HG03432 (cell line): ENCODE measurements around the gene SRP68.
"Not testable (repeated sequence)": the region's sequence is repeated elsewhere in the genome, so short reads cannot be mapped to it uniquely, and the experiment has no call there.

Experiments
- ATAC-seq: cut with Tn5 transposase; IDR thresholded peaks from one replicate; pipeline ENCODE4 v1.9.1; 2021; ENCODE audit warnings: mild to moderate bottlenecking, moderate library complexity; ENCODE audit not compliant: unreplicated experiment

The SRP68 gene

GRCh38 chr17:76090517-76091129 is 18.3 kb upstream of the SRP68 start:
- no peak for ATAC-seq

DNA sequence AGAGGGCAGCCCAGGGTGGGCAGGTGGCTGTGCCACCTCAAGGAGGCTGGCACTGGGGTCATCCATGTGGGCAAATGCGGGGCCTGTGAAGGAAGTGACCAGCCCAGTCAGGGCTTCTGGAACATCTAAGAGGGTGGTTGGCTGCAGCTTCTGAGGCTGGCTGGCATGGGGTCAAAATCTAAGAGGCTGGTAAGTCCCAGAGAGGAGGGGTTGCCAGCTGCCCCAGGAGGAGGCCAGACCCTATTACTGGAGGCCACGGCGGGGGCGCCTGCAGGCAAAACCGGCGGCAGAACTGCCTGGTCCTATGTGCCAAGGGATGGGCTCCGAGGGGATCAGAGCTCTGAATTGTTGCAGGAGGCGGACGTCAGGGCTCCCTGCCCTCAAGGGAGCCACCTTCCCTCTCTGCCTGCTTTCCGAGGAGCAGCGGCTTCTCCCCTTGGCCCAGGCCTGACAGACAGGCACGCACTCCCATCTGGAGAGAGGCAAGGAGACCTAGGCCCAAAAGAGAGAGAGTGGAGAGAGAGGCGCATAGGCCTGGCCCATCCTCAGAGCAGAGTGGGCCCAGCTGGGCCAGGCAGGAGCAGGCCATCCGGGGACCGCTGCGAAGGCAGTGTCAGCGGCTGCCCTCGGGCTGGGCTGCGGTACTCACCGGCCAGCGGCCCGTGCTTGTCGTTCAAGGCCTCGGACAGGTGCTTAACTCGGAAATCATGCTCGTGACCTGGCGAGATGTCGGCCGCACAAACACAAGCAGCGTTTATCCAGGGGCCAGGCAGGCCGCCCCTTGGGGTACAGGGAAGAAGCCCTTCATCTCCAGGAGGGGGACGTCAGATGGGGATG is 17.6 kb upstream of the SRP68 start:
- ATAC-seq, result no peak

GRCh38 chr17:76088868-76089576 is 16.7 kb upstream of the SRP68 start:
- no peak for ATAC-seq

DNA sequence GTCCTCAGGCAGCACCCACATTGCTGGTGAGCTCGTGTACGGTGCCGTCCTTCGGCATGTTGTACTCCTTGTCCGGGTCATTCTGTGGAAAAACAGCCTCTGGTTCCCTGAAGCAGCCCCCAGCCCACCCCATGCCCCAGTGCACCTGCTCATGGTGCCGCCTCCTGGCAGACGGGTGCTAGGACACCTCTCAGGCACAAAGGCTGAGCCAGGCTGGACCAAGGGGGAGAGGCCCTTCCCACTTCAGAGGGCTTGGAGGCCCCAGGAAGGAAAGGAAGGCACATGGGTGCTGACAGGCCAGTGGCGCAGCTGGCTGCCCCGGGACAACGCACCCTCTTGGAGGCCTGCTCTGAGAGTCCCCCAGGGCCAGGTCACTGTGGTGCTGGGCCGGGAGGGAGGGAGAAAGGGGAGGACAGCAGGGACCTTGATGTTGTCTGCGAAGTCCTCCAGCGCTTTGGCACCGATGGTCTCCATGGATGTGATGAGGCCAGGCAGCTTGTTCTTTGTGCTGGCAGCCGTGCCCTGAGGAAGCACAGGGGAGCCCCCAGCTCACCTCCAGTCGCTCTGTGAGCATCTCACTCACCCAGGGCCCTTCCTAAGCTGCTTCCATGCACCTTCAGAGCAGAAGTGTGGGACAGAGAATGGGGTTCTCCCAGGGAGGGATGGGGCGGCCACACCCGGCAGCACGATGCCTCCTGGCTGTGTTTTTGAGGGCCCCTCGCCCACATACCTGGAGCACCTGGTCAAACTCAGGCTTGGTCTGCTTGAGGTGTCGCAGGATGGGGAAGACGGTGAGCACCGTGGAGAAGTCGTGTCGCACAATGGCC is 15.9 kb upstream of the SRP68 start:
- ATAC-seq, result no peak

GRCh38 chr17:76087531-76087930 is 15.2 kb upstream of the SRP68 start:
- no peak for ATAC-seq

- ATAC-seq, result no peak
Observed at GRCh38 chr17:76086384-76086783, 14.1 kb upstream of the SRP68 start.

DNA sequence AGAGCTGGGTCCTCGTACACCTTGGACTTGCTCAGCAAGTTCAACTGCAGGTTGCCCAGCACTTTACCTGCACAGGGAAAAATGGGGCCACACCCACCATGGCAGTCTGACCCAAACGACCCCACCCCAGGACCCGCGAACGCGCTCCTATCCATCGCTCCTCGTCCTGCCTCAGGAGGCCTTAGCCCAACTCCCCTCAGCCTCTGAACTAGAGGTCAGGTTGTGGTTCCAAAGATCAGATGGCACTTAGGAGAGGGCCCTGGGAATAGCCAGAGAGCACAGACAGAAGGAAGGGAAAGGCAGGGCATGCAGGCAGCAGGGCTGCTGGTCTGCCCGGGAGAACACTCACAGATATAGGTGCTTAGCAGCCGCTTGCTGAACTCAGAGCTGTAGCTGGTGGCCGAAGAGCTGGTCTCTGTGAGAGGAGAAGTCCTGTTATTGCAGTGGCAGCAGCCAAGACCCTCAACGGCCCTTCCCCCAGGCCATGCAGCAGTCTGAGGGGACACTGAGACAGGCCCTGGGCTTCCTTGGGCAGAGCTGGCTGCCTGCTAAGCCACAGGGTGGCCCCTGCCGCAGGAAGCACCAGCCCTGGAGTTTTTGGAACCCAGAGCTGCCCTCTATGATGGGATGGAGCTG is 13.5 kb upstream of the SRP68 start:
- ATAC-seq, result no peak

- no peak for ATAC-seq
Observed at GRCh38 chr17:76085066-76085730, 12.9 kb upstream of the SRP68 start.

GRCh38 chr17:76083536-76084182 is 11.3 kb upstream of the SRP68 start:
- ATAC-seq, result no peak

DNA sequence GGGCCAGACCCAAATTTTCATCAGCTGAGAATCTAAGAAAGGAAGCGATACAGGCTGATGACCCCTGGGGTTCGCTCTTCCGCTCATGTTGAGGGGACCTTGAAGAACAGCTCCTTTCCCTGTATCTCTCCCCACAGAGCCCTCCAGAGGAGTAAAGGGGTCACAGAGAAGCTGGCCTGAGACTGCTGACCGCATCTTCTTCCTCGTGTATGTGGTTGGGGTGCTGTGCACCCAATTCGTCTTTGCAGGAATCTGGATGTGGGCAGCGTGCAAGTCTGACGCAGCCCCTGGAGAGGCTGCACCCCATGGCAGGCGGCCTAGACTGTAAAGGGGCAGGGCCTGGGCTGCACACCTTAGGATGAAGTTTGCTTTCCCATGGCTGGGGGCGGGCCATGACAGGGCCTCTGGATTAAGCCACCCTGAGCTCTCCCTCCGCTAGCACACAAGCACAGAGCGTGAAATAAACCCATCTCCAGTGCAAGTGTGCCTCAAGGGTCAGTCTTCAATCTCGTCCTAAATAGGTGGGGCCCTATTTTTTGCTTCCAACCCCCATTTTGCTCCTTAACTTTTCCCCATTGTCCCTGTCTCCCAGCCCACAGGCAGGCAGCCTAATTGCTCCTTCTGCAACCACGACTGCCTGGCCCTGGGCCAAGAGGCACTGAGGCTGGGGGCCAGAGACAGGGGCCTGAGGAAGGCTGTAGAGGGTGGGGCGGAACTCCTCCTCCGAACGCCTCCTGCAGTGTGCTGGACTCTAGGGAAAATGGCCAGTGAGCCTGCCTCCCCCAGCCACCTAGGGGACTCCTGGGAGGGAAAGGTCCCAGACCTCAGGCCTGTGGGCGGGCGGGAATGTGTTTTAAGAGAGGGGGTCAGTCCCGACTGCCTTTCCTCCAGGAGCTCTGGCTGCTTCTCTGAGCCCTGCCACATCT is 10.3 kb upstream of the SRP68 start:
- ATAC-seq, result no peak

- no peak for ATAC-seq
Observed at GRCh38 chr17:76081295-76082210, 9.2 kb upstream of the SRP68 start.

DNA sequence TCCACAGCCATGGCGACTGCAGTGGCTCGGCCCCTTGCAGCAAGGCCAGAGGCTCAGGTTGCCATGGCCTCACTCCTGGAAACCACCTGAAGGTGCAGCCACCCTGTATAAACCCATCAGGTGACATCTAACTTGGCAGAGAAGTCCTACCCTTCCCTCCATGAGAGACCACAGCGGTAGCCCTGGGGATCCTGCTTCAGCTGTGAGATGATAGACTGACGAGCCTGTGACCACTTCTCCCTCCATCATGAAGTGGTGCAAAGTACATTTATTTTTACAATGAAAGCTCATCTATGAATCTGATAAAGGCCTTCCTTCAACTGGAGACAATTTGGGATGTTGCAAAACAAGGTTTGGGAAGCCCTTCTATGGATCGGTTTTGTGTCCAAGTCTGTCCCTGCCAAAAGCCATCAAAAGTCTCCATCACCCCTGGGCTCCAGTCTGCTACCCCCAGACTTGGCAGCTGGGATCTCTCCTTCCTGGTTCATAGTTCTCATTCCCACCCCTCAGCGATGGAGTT is 8.5 kb upstream of the SRP68 start:
- ATAC-seq, result no peak

DNA sequence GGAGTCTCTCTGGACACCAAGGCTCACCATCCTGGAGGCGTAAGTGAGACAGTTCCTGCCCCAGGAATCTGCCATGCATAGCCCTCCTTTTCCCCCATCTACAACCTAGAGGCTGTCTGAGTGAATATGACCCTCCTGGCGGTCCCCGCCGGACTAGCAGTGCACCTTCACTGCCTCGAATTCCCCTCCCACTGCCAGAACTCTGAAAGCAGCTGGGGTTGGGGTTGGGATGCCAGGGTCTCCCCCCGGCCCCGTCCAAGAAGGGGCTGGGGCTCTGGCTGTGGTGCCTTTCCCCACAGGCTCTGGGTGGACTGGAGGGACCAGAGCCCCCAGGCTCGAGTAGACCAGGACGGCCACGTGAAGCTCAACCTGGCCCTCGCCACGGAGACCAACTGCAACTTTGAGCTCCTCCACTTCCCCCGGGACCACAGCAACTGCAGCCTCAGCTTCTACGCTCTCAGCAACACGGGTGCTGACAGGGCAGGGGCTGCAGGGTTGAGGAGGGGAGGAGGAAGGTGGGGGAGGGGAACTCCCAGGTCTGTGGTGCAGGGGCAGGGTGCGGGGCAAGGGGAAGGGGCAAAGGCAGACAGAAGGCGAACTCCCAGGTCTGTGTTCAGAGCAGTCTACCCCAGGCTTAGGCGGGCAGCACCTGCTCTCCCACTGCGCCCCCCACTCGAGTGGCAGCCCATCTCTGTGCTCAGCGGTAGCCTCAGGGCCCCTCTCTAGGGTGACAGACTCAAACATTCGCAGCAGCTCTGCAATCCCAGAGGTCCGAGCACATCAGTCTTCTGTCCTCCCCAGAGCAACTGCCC is 7.8 kb upstream of the SRP68 start:
- ATAC-seq, result no peak

- no peak for ATAC-seq
Observed at GRCh38 chr17:76079535-76079955, 7.2 kb upstream of the SRP68 start.

DNA sequence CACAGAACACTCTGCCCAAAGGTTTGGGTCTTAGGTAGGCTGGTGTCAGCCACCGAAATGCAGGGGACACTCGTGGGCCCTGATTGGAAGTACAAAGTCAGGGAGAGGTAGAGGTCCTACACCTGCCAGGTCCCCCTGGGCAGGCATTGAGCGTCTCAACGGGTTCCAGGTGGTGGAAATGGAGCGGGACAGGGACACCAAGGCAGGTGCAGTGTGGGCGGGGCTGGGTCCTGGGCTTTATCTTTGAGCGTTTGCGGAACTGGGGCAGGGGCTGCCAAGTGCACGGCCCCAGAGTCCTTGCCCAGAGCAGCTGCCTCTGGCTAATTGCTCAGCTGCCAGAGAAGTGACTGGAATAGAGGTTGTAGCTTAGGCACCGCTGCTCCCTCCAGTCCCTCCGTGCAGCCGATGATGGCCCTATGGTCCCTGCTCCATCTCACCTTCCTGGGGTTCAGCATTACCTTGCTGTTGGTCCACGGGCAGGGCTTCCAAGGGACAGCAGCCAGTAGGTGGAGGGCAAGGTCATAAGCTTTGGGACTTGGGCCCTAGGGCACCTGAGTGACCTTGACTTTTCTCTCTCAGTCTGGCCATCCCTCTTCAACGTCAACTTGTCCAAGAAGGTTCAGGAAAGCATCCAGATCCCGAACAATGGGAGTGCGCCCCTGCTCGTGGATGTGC is 6.7 kb upstream of the SRP68 start, which contains the start of gene ZACN:
ZACN (plus strand) TSS at position 323 of the 675 bp plus-strand sequence; CDS start at position 406, 83 bp downstream.
- ATAC-seq, result no peak

DNA sequence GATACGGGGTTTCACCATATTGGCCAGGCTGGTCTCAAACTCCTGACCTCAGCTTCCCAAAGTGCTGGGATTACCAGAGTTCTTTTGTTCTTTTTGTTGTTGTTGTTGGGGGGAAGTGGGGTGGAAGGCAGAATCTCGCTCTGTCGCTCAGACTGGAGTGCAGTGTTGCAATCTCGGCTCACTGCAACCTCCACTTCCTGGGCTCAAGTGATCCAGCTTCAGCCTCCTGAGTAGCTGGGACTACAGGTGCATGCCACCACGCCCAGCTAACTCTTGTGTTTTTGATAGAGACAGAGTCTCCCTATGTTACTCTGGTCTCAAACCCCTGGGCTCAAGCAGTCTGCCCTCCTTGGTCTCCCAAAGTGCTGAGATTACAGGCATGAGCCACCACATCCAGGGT is 6.1 kb upstream of the SRP68 start:
- ATAC-seq, result not testable (repeated sequence)
